HG03460 (cell line): ENCODE data around the gene MGAT5.

ENCODE experiments used
- ATAC-seq: cut with Tn5 transposase; IDR thresholded peaks from one replicate; pipeline ENCODE4 v1.9.1; 2021; ENCODE audit not compliant: unreplicated experiment

The MGAT5 gene

GRCh38 chr2:134253117-134253704, 661 bp upstream of the MGAT5 start:
- peak; percentile 73 for ATAC-seq

GRCh38 chr2:134254824-134255223, 952 bp downstream of the MGAT5 start:
- no peak for ATAC-seq

GRCh38 chr2:134256956-134257355, 3.1 kb downstream of the MGAT5 start:
- ATAC-seq = no peak

GRCh38 chr2:134257509-134257908, 3.6 kb downstream of the MGAT5 start:
- ATAC-seq = no peak

- ATAC-seq = no peak
Observed at GRCh38 chr2:134257965-134258683, 4.3 kb downstream of the MGAT5 start.

- ATAC-seq = peak; percentile 46
Observed at GRCh38 chr2:134258684-134259388, 5.0 kb downstream of the MGAT5 start.

GRCh38 chr2:134259571-134259970, 5.7 kb downstream of the MGAT5 start:
- ATAC-seq = no peak

- ATAC-seq = no peak
Observed at GRCh38 chr2:134259994-134260393, 6.1 kb downstream of the MGAT5 start.

GRCh38 chr2:134260713-134261112, 6.8 kb downstream of the MGAT5 start:
- no peak for ATAC-seq

- peak; percentile 52 for ATAC-seq
Observed at GRCh38 chr2:134261398-134262131, 7.7 kb downstream of the MGAT5 start.

- peak; percentile 46 for ATAC-seq
Observed at GRCh38 chr2:134262684-134263083, 8.8 kb downstream of the MGAT5 start.

GRCh38 chr2:134268265-134268664, 14.4 kb downstream of the MGAT5 start:
- ATAC-seq = no peak

GRCh38 chr2:134269230-134269629, 15.4 kb downstream of the MGAT5 start:
- ATAC-seq = no peak

GRCh38 chr2:134269972-134270735, 16.3 kb downstream of the MGAT5 start:
- ATAC-seq = no peak

GRCh38 chr2:134271758-134272157, 17.9 kb downstream of the MGAT5 start:
- no peak for ATAC-seq

- no peak for ATAC-seq
Observed at GRCh38 chr2:134272806-134273205, 18.9 kb downstream of the MGAT5 start.

- no peak for ATAC-seq
Observed at GRCh38 chr2:134273256-134273983, 19.5 kb downstream of the MGAT5 start.

GRCh38 chr2:134274121-134274520, 20.2 kb downstream of the MGAT5 start:
- no peak for ATAC-seq

- ATAC-seq = peak; percentile 83
Observed at GRCh38 chr2:134275058-134275862, 21.4 kb downstream of the MGAT5 start.
